Measurements from ENCODE around the gene CORO1A.

DNA sequence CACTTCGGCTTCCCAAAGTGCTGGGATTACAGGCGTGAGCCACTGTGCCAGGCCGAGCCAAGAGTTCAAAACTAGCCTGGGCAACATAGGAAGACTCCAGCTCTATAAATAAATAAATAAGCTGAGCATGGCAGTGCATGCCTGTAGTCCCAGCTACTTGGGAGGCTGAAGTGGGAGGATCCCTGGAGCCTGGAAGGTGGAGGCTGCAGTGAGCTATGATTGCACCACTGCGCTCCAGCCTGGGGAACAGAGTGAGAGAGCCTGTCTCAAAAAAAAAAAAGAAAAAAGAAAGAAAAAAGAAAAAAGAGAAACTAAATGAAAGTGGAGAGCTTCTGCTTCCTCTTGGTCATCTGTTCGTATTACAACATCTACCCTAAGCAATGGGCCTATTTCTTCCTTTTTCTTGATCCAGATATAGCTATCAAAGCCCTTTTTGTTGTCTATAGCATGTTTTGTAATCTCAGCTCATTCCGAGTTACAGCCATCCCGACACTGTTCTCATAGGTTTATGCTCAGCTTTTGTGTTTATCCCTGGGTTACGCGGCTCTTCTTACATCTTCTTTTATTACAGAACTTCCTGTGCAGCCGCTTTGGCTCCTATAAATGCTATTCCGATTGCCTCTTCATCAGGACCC lies 46.3 kb upstream of the CORO1A start:
- TF ChIP-seq POLR2A (IDR thresholded peaks at IDR 0.05; ENCODE audit: low read length) = no peak
- no peak for TF ChIP-seq GATA1 (IDR thresholded peaks at IDR 0.05; ENCODE audit: low read depth, low read length)
